HG03066 (cell line): ENCODE data around the gene KIAA0408.

Experiments used
- ATAC-seq: cut with Tn5 transposase; IDR thresholded peaks from one replicate; pipeline ENCODE4 v1.9.1; 2021; ENCODE audit warnings: low read depth; ENCODE audit not compliant: unreplicated experiment

The KIAA0408 gene

GRCh38 chr6:127459231-127459641 lies at the start of gene KIAA0408:
Gene KIAA0408, minus strand, starts transcription at chr6:127459389. Its CDS starts 5,408 bp downstream, at chr6:127453981.
- ATAC-seq, result no peak

- ATAC-seq, result no peak
These were observed 47.7 kb upstream of the KIAA0408 start for GRCh38 chr6:127506894-127507293.

GRCh38 chr6:127503022-127503421 lies 43.8 kb upstream of the KIAA0408 start:
- no peak for ATAC-seq

GRCh38 chr6:127497410-127497809 lies 38.2 kb upstream of the KIAA0408 start:
- no peak for ATAC-seq

GRCh38 chr6:127496471-127496870 lies 37.3 kb upstream of the KIAA0408 start:
- ATAC-seq, result no peak

- ATAC-seq, result no peak
These were observed 35.1 kb upstream of the KIAA0408 start for GRCh38 chr6:127494240-127494767.

GRCh38 chr6:127489248-127489647 lies 30.1 kb upstream of the KIAA0408 start:
- ATAC-seq, result no peak

GRCh38 chr6:127486934-127487333 lies 27.7 kb upstream of the KIAA0408 start:
- ATAC-seq, result no peak

- peak; percentile 99 for ATAC-seq
These were observed 25.1 kb upstream of the KIAA0408 start for GRCh38 chr6:127484212-127484863.

- peak; percentile 6 for ATAC-seq
These were observed 24.3 kb upstream of the KIAA0408 start for GRCh38 chr6:127483399-127484055.

GRCh38 chr6:127482325-127482724 lies 23.1 kb upstream of the KIAA0408 start:
- no peak for ATAC-seq

GRCh38 chr6:127481628-127482027 lies 22.4 kb upstream of the KIAA0408 start:
- no peak for ATAC-seq

- no peak for ATAC-seq
These were observed 21.9 kb upstream of the KIAA0408 start for GRCh38 chr6:127481111-127481510.

GRCh38 chr6:127477658-127478057 lies 18.5 kb upstream of the KIAA0408 start:
- no peak for ATAC-seq

GRCh38 chr6:127475823-127476176 lies 16.6 kb upstream of the KIAA0408 start:
- ATAC-seq, result no peak

GRCh38 chr6:127475135-127475822 lies 16.1 kb upstream of the KIAA0408 start:
- ATAC-seq, result no peak

- ATAC-seq, result no peak
These were observed 12.4 kb upstream of the KIAA0408 start for GRCh38 chr6:127471379-127472255.

GRCh38 chr6:127468936-127469335 lies 9.7 kb upstream of the KIAA0408 start:
- ATAC-seq, result no peak

- no peak for ATAC-seq
These were observed 7.2 kb upstream of the KIAA0408 start for GRCh38 chr6:127466416-127466815.

GRCh38 chr6:127464881-127465459 lies 5.8 kb upstream of the KIAA0408 start:
- ATAC-seq, result peak; percentile 81
